ENCODE results near the gene PLEK. TPM values are rescaled to one million over a fixed set of nuclear protein-coding genes. Genes with fewer than 3 reads are reported as not detected.

PLEK gene
- total RNA-seq, 2 donors from 2014 or later = not detected

DNA sequence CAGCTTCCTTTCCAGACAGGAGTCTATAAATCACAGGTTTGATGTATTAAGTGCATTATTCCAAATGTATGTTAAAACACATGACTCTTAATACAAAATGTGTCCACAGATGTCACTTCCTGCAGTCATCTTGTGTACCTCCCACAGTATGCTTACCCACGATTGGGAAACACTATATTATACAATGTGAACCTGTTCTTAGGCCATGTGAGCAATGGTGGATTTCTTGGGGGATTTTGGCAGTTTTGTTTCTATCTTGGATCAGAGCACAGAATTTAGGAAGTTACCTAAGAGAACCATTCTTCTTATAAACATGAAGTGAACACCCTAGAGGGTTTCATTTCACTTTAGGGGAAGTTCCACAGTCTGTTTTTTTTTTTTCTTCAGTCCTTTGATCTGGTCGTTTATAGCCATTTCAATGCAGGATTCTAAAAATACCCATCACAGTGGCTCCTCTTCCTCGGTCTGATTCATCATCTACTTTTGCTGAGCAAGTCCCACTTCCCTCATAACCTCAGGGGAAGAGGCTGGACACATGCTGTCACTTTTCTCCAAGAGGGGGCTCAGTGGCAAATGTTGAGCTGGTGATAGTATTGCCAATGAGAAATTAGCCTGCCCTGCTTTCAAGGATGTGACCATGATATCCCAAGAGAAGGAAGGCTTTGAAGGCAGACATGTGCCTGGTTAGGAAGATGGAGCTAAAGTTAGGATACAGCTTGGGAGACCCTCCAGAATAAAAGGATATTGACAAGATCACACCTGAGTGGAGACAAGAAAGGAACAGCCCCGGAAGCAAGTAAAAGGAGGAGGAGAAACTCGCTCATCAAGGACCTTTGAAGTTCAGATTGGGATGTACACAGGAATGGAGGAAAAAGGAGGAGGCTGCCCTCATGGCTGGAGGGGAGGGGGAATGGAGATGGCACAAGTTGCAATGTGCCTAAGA is 22.6 kb downstream of the PLEK start:
- TF ChIP-seq, protein P1, sequence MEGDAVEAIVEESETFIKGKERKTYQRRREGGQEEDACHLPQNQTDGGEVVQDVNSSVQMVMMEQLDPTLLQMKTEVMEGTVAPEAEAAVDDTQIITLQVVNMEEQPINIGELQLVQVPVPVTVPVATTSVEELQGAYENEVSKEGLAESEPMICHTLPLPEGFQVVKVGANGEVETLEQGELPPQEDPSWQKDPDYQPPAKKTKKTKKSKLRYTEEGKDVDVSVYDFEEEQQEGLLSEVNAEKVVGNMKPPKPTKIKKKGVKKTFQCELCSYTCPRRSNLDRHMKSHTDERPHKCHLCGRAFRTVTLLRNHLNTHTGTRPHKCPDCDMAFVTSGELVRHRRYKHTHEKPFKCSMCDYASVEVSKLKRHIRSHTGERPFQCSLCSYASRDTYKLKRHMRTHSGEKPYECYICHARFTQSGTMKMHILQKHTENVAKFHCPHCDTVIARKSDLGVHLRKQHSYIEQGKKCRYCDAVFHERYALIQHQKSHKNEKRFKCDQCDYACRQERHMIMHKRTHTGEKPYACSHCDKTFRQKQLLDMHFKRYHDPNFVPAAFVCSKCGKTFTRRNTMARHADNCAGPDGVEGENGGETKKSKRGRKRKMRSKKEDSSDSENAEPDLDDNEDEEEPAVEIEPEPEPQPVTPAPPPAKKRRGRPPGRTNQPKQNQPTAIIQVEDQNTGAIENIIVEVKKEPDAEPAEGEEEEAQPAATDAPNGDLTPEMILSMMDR (conservative IDR thresholded peaks at IDR 0.05) = no peak
- Histone ChIP-seq H3K27ac (ENCODE audit: low read depth, low read length) (no peak overlapping the region), H3K9me3 (ENCODE audit: control insufficient read depth, low read length) (no peaks in the 10 kb centered on the region), H3K27me3 (ENCODE audit: control insufficient read depth, insufficient read depth, low read length, poor library complexity, severe bottlenecking) (peaks cover 4% of the 10 kb centered on the region), H3K36me3 (ENCODE audit: control insufficient read depth, insufficient read depth, low read length) (no peaks in the 10 kb centered on the region), H3K9ac (ENCODE audit: extremely low read depth, low read length, poor library complexity, severe bottlenecking) (no peak overlapping the region), H3K4me1 (ENCODE audit: control insufficient read depth, insufficient read depth, low read length) (no peaks in the 10 kb centered on the region), H3K4me3 (ENCODE audit: low read length) (no peak overlapping the region)
- no peak for DNase-seq
- Mint-ChIP-seq H3K27me3 (ENCODE audit: insufficient read depth) (peaks cover 24% of the 10 kb centered on the region), H3K4me1 (no peaks in the 10 kb centered on the region), H3K36me3 (ENCODE audit: low read depth) (no peaks in the 10 kb centered on the region), H3K27ac (no peak overlapping the region), H3K4me3 (no peak overlapping the region), H3K9me3 (no peaks in the 10 kb centered on the region)
- 78 to 80% methylated on average over 4 to 5 of the region's 5 CpGs for WGBS, 2 experiments (ENCODE audit: insufficient coverage in 1 of 2, insufficient read length in 1 of 2)

DNA sequence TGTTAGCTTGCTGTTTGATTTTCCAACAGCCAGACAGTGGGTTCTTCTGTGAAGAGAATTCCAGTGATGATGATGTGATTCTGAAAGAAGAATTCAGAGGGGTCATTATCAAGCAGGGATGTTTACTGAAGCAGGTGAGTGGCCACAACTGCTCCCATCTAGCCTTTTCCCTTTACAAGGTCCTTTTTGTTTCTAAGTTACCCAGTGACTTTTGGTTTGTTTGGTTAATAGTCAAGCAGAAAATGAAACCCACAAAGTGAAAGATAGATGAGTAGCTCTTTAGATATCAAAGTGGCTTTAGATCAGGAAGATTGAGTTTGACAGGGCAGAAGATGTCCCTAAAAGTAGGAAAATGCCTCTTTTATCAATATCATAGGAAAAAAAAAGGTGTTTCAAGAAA is 23.3 kb downstream of the PLEK start:
- Histone ChIP-seq H3K36me3 (ENCODE audit: control insufficient read depth, insufficient read depth, low read length) (no peaks in the 10 kb centered on the region), H3K4me1 (ENCODE audit: control insufficient read depth, insufficient read depth, low read length) (no peaks in the 10 kb centered on the region), H3K9me3 (ENCODE audit: control insufficient read depth, low read length) (no peaks in the 10 kb centered on the region), H3K27ac (ENCODE audit: low read depth, low read length) (no peak overlapping the region), H3K27me3 (ENCODE audit: control insufficient read depth, insufficient read depth, low read length, poor library complexity, severe bottlenecking) (peaks cover 4% of the 10 kb centered on the region), H3K9ac (ENCODE audit: extremely low read depth, low read length, poor library complexity, severe bottlenecking) (no peak overlapping the region), H3K4me3 (ENCODE audit: low read length) (no peak overlapping the region)
- Mint-ChIP-seq H3K27me3 (ENCODE audit: insufficient read depth) (peaks cover 23% of the 10 kb centered on the region), H3K4me1 (no peaks in the 10 kb centered on the region), H3K4me3 (no peak overlapping the region), H3K9me3 (no peaks in the 10 kb centered on the region), H3K27ac (no peak overlapping the region), H3K36me3 (ENCODE audit: low read depth) (no peaks in the 10 kb centered on the region)
- TF ChIP-seq, protein P1 (conservative IDR thresholded peaks at IDR 0.05) = no peak
- DNase-seq = no peak

DNA sequence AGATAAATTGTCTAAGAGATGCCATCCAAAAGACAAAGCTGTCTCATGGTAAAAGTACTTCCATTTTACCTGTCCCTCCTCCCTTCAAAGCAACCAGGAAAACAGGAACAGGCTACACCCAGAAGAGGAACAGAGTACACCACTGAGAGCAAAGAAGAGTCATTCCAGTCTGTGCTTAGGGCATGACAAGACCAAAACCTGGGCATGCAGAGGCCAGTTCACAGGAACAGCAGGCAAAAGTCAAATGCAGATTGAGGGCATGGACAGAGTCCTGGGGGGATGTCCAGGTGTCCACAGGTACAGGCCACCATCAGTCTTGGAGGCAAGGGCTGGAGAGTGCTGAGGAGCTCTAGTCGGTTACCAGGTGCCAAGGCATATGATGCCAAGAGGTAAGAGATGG is 23.7 kb downstream of the PLEK start:
- Histone ChIP-seq H3K4me1 (ENCODE audit: control insufficient read depth, insufficient read depth, low read length) (no peaks in the 10 kb centered on the region), H3K27ac (ENCODE audit: low read depth, low read length) (no peak overlapping the region), H3K27me3 (ENCODE audit: control insufficient read depth, insufficient read depth, low read length, poor library complexity, severe bottlenecking) (peaks cover 4% of the 10 kb centered on the region), H3K36me3 (ENCODE audit: control insufficient read depth, insufficient read depth, low read length) (no peaks in the 10 kb centered on the region), H3K4me3 (ENCODE audit: low read length) (no peak overlapping the region), H3K9me3 (ENCODE audit: control insufficient read depth, low read length) (no peaks in the 10 kb centered on the region), H3K9ac (ENCODE audit: extremely low read depth, low read length, poor library complexity, severe bottlenecking) (no peak overlapping the region)
- Mint-ChIP-seq H3K36me3 (ENCODE audit: low read depth) (no peaks in the 10 kb centered on the region), H3K9me3 (no peaks in the 10 kb centered on the region), H3K4me3 (no peak overlapping the region), H3K4me1 (no peaks in the 10 kb centered on the region), H3K27me3 (ENCODE audit: insufficient read depth) (peaks cover 21% of the 10 kb centered on the region), H3K27ac (no peak overlapping the region)
- TF ChIP-seq, protein P1 (conservative IDR thresholded peaks at IDR 0.05) = no peak
- whole genome bisulfite sequencing, 2 experiments (ENCODE audit: insufficient coverage in 1 of 2, insufficient read length in 1 of 2) = 88 to 100% methylated on average over 1 of the region's 1 CpG
- DNase-seq = no peak
